DND-41 (cell line): ENCODE data around the gene CD300H.

Experiments
- CTCF ChIP-seq: IDR thresholded peaks from 2 replicates; pipeline ENCODE4 v1.5.1; 2012; ENCODE audit warnings: borderline replicate concordance, low read length, moderate library complexity, mild to moderate bottlenecking; ENCODE audit not compliant: poor library complexity, severe bottlenecking; ENCODE audit errors: extremely low read depth
- EZH2 ChIP-seq: IDR thresholded peaks from 3 replicates; pipeline ENCODE4 v1.6.1; 2012; ENCODE audit warnings: borderline replicate concordance, low read depth, mild to moderate bottlenecking, moderate library complexity, low read length, inconsistent platforms; ENCODE audit not compliant: severe bottlenecking

GRCh38 chr17:74542727-74543383 lies 24.5 kb downstream of the CD300H start:
- TF ChIP-seq CTCF: no peak
- no peak for TF ChIP-seq EZH2
